HL-60 (cell line): ENCODE results near the gene UNC119.

Experiments used
- DNase-seq, 2 experiments: peaks; one replicate each; pipeline ENCODE4 v3.0.0-alpha.2; 2010 to 2020; ENCODE audit warnings: low read depth in 1 of 2, low spot score in 1 of 2
- H3K27ac ChIP-seq: fragments of 250-450 bp; sonication (Bioruptor Pico); replicated peaks from 2 replicates; pipeline ENCODE4 v1.5.1; 2020; ENCODE audit warnings: mild to moderate bottlenecking, moderate library complexity
- H3K27me3 ChIP-seq: fragments of 250-450 bp; sonication (Bioruptor Pico); 2 replicates; pipeline ENCODE4 v1.5.1; 2021; ENCODE audit warnings: mild to moderate bottlenecking, moderate library complexity; ENCODE audit not compliant: insufficient read depth, poor library complexity, severe bottlenecking
- H3K4me3 ChIP-seq: replicated peaks from 2 replicates; pipeline ENCODE4 v1.5.1; 2011; ENCODE audit warnings: mild to moderate bottlenecking, control low read depth, low read length; ENCODE audit not compliant: insufficient read depth
- CTCF ChIP-seq: IDR thresholded peaks from one replicate; pipeline ENCODE4 v1.5.1; 2011; ENCODE audit warnings: low read length, control low read depth, inconsistent platforms; ENCODE audit not compliant: insufficient read depth
- GABPA ChIP-seq: IDR thresholded peaks from 2 replicates; pipeline ENCODE4 v1.6.1; 2012; ENCODE audit warnings: low read depth
- POLR2AphosphoS5 ChIP-seq: IDR thresholded peaks from 2 replicates; pipeline ENCODE4 v1.6.1; 2012; ENCODE audit warnings: low read depth
- REST ChIP-seq: IDR thresholded peaks from 2 replicates; pipeline ENCODE4 v1.6.1; 2012; ENCODE audit warnings: low read depth; ENCODE audit not compliant: insufficient replicate concordance
- SPI1 ChIP-seq: IDR thresholded peaks from 2 replicates; pipeline ENCODE4 v1.6.1; 2012; ENCODE audit warnings: low read depth, mild to moderate bottlenecking, borderline replicate concordance

Gene UNC119

GRCh38 chr17:28536532-28537218 lies 15.7 kb downstream of the UNC119 start:
- Histone ChIP-seq H3K27ac (no peak overlapping the region), H3K27me3 (no peaks in the 10 kb centered on the region), H3K4me3 (no peak overlapping the region)
- DNase-seq = no peak
- TF ChIP-seq REST (no peak), CTCF (no peak), GABPA (no peak), SPI1 (no peak), POLR2AphosphoS5 (no peak)

- H3K27me3 ChIP-seq = no peaks in the 10 kb centered on the region
Observed at GRCh38 chr17:28534740-28535375, 17.6 kb downstream of the UNC119 start.

More at GRCh38 chr17:28534740-28535375, 17.6 kb downstream of the UNC119 start:
- Histone ChIP-seq H3K4me3 (no peak overlapping the region), H3K27ac (no peak overlapping the region)
- no peak for DNase-seq
- TF ChIP-seq POLR2AphosphoS5 = no peak
- TF ChIP-seq GABPA = no peak
- TF ChIP-seq REST = no peak
- no peak for TF ChIP-seq CTCF
- no peak for TF ChIP-seq SPI1
